ENCODE measurements around the gene AGAP1.

Gene AGAP1

GRCh38 chr2:235977445-235977844, 483.6 kb downstream of the AGAP1 start:
- no peak for DNase-seq (ENCODE audit: low read depth, low spot score)
- Histone ChIP-seq H3K27me3 (ENCODE audit: control insufficient read depth, insufficient read depth, low read length) (no peaks in the 10 kb centered on the region), H3K4me3 (ENCODE audit: low read length) (no peak overlapping the region), H3K27ac (ENCODE audit: low read length) (no peak overlapping the region), H3K9me3 (ENCODE audit: control insufficient read depth, insufficient read depth, low read length) (no peaks in the 10 kb centered on the region), H3K36me3 (ENCODE audit: control insufficient read depth, insufficient read depth, low read length) (no peaks in the 10 kb centered on the region; the same call in 1 of the 2 replicates), H3K4me1 (ENCODE audit: control insufficient read depth, insufficient read depth, low read length) (no peaks in the 10 kb centered on the region)
- whole genome bisulfite sequencing (ENCODE audit: insufficient coverage, insufficient read length): no CpG with 5 or more reads among the region's 9 CpGs

GRCh38 chr2:235978022-235978421, 484.2 kb downstream of the AGAP1 start:
- H3K4me1 ChIP-seq (ENCODE audit: control insufficient read depth, insufficient read depth, low read length): no peaks in the 10 kb centered on the region
- no peaks in the 10 kb centered on the region for H3K9me3 ChIP-seq (ENCODE audit: control insufficient read depth, insufficient read depth, low read length)
- H3K4me3 ChIP-seq (ENCODE audit: low read length): no peak overlapping the region
- no peak for DNase-seq (ENCODE audit: low read depth, low spot score)
- no peaks in the 10 kb centered on the region for H3K27me3 ChIP-seq (ENCODE audit: control insufficient read depth, insufficient read depth, low read length)
- H3K36me3 ChIP-seq (ENCODE audit: control insufficient read depth, insufficient read depth, low read length): no peaks in the 10 kb centered on the region; the same call in 1 of the 2 replicates
- H3K27ac ChIP-seq (ENCODE audit: low read length): no peak overlapping the region
- WGBS (ENCODE audit: insufficient coverage, insufficient read length): no CpG with 5 or more reads among the region's 1 CpG

- Histone ChIP-seq H3K4me3 (ENCODE audit: low read length) (no peak overlapping the region), H3K9me3 (ENCODE audit: control insufficient read depth, insufficient read depth, low read length) (no peaks in the 10 kb centered on the region)
Measured at GRCh38 chr2:235979037-235979436, 485.2 kb downstream of the AGAP1 start.

GRCh38 chr2:235979753-235980435, 486.1 kb downstream of the AGAP1 start:
- no peak overlapping the region for H3K27ac ChIP-seq (ENCODE audit: low read length)
- no peaks in the 10 kb centered on the region for H3K4me1 ChIP-seq (ENCODE audit: control insufficient read depth, insufficient read depth, low read length)
- H3K4me3 ChIP-seq (ENCODE audit: low read length): no peak overlapping the region
- H3K9me3 ChIP-seq (ENCODE audit: control insufficient read depth, insufficient read depth, low read length): no peaks in the 10 kb centered on the region
- no CpG with 5 or more reads among the region's 15 CpGs for WGBS (ENCODE audit: insufficient coverage, insufficient read length)
- no peaks in the 10 kb centered on the region for H3K27me3 ChIP-seq (ENCODE audit: control insufficient read depth, insufficient read depth, low read length)
- no peaks in the 10 kb centered on the region; the same call in 1 of the 2 replicates for H3K36me3 ChIP-seq (ENCODE audit: control insufficient read depth, insufficient read depth, low read length)
- DNase-seq (ENCODE audit: low read depth, low spot score): no peak

More at GRCh38 chr2:235979037-235979436, 485.2 kb downstream of the AGAP1 start:
- Histone ChIP-seq H3K27ac (ENCODE audit: low read length) (no peak overlapping the region), H3K27me3 (ENCODE audit: control insufficient read depth, insufficient read depth, low read length) (no peaks in the 10 kb centered on the region), H3K4me1 (ENCODE audit: control insufficient read depth, insufficient read depth, low read length) (no peaks in the 10 kb centered on the region), H3K36me3 (ENCODE audit: control insufficient read depth, insufficient read depth, low read length) (no peaks in the 10 kb centered on the region; the same call in 1 of the 2 replicates)
- no peak for DNase-seq (ENCODE audit: low read depth, low spot score)
- WGBS (ENCODE audit: insufficient coverage, insufficient read length): no CpG with 5 or more reads among the region's 8 CpGs

- H3K27me3 ChIP-seq (ENCODE audit: control insufficient read depth, insufficient read depth, low read length): no peaks in the 10 kb centered on the region
Measured at GRCh38 chr2:235981631-235982030, 487.8 kb downstream of the AGAP1 start.

GRCh38 chr2:235983016-235983415, 489.2 kb downstream of the AGAP1 start:
- no peak for DNase-seq (ENCODE audit: low read depth, low spot score)
- H3K27me3 ChIP-seq (ENCODE audit: control insufficient read depth, insufficient read depth, low read length): no peaks in the 10 kb centered on the region
- H3K4me3 ChIP-seq (ENCODE audit: low read length): no peak overlapping the region
- no peaks in the 10 kb centered on the region for H3K9me3 ChIP-seq (ENCODE audit: control insufficient read depth, insufficient read depth, low read length)
- H3K27ac ChIP-seq (ENCODE audit: low read length): no peak overlapping the region
- no peaks in the 10 kb centered on the region for H3K4me1 ChIP-seq (ENCODE audit: control insufficient read depth, insufficient read depth, low read length)
- no peaks in the 10 kb centered on the region for H3K36me3 ChIP-seq (ENCODE audit: control insufficient read depth, insufficient read depth, low read length)
- no CpG with 5 or more reads among the region's 4 CpGs for WGBS (ENCODE audit: insufficient coverage, insufficient read length)

More at GRCh38 chr2:235981631-235982030, 487.8 kb downstream of the AGAP1 start:
- WGBS (ENCODE audit: insufficient coverage, insufficient read length): no CpG with 5 or more reads among the region's 15 CpGs
- H3K27ac ChIP-seq (ENCODE audit: low read length): no peak overlapping the region
- no peaks in the 10 kb centered on the region for H3K9me3 ChIP-seq (ENCODE audit: control insufficient read depth, insufficient read depth, low read length)
- H3K4me3 ChIP-seq (ENCODE audit: low read length): no peak overlapping the region
- H3K36me3 ChIP-seq (ENCODE audit: control insufficient read depth, insufficient read depth, low read length): no peaks in the 10 kb centered on the region
- H3K4me1 ChIP-seq (ENCODE audit: control insufficient read depth, insufficient read depth, low read length): no peaks in the 10 kb centered on the region
- DNase-seq (ENCODE audit: low read depth, low spot score): peak; percentile 22

GRCh38 chr2:235984552-235984951, 490.7 kb downstream of the AGAP1 start:
- no peak overlapping the region for H3K4me3 ChIP-seq (ENCODE audit: low read length)
- no peaks in the 10 kb centered on the region for H3K9me3 ChIP-seq (ENCODE audit: control insufficient read depth, insufficient read depth, low read length)
- no peaks in the 10 kb centered on the region for H3K36me3 ChIP-seq (ENCODE audit: control insufficient read depth, insufficient read depth, low read length)
- H3K4me1 ChIP-seq (ENCODE audit: control insufficient read depth, insufficient read depth, low read length): peaks cover 3% of the 10 kb centered on the region
- no peak overlapping the region for H3K27ac ChIP-seq (ENCODE audit: low read length)
- WGBS (ENCODE audit: insufficient coverage, insufficient read length): no CpG with 5 or more reads among the region's 6 CpGs
- DNase-seq (ENCODE audit: low read depth, low spot score): no peak
- H3K27me3 ChIP-seq (ENCODE audit: control insufficient read depth, insufficient read depth, low read length): no peaks in the 10 kb centered on the region

GRCh38 chr2:235986361-235986760, 492.5 kb downstream of the AGAP1 start:
- H3K36me3 ChIP-seq (ENCODE audit: control insufficient read depth, insufficient read depth, low read length): no peaks in the 10 kb centered on the region
- DNase-seq (ENCODE audit: low read depth, low spot score): no peak
- H3K4me1 ChIP-seq (ENCODE audit: control insufficient read depth, insufficient read depth, low read length): peaks cover 3% of the 10 kb centered on the region
- H3K4me3 ChIP-seq (ENCODE audit: low read length): no peak overlapping the region
- H3K27ac ChIP-seq (ENCODE audit: low read length): no peak overlapping the region
- no CpG with 5 or more reads among the region's 1 CpG for WGBS (ENCODE audit: insufficient coverage, insufficient read length)
- no peaks in the 10 kb centered on the region for H3K9me3 ChIP-seq (ENCODE audit: control insufficient read depth, insufficient read depth, low read length)
- no peaks in the 10 kb centered on the region for H3K27me3 ChIP-seq (ENCODE audit: control insufficient read depth, insufficient read depth, low read length)

GRCh38 chr2:235988271-235989015, 494.6 kb downstream of the AGAP1 start:
- WGBS (ENCODE audit: insufficient coverage, insufficient read length): no CpG with 5 or more reads among the region's 21 CpGs
- Histone ChIP-seq H3K4me3 (ENCODE audit: low read length) (no peak overlapping the region), H3K4me1 (ENCODE audit: control insufficient read depth, insufficient read depth, low read length) (peaks cover 3% of the 10 kb centered on the region), H3K9me3 (ENCODE audit: control insufficient read depth, insufficient read depth, low read length) (no peaks in the 10 kb centered on the region), H3K27me3 (ENCODE audit: control insufficient read depth, insufficient read depth, low read length) (no peaks in the 10 kb centered on the region), H3K27ac (ENCODE audit: low read length) (no peak overlapping the region), H3K36me3 (ENCODE audit: control insufficient read depth, insufficient read depth, low read length) (no peaks in the 10 kb centered on the region)
- DNase-seq (ENCODE audit: low read depth, low spot score): no peak

- Histone ChIP-seq H3K4me1 (ENCODE audit: control insufficient read depth, insufficient read depth, low read length) (peaks cover 3% of the 10 kb centered on the region), H3K27me3 (ENCODE audit: control insufficient read depth, insufficient read depth, low read length) (no peaks in the 10 kb centered on the region), H3K4me3 (ENCODE audit: low read length) (no peak overlapping the region), H3K9me3 (ENCODE audit: control insufficient read depth, insufficient read depth, low read length) (no peaks in the 10 kb centered on the region), H3K27ac (ENCODE audit: low read length) (no peak overlapping the region), H3K36me3 (ENCODE audit: control insufficient read depth, insufficient read depth, low read length) (no peaks in the 10 kb centered on the region)
- no CpG with 5 or more reads among the region's 10 CpGs for WGBS (ENCODE audit: insufficient coverage, insufficient read length)
- DNase-seq (ENCODE audit: low read depth, low spot score): no peak
Measured at GRCh38 chr2:235989591-235989990, 495.7 kb downstream of the AGAP1 start.

Data from iPS DF 6.9 (cell line).